Measurements from ENCODE around the gene KASH5.
A peak's percentile ranks its signal among the peaks of the same experiment; 100 is the strongest.
"Not testable (repeated sequence)": the region's sequence is repeated elsewhere in the genome, so short reads cannot be mapped to it uniquely, and the experiment has no call there.

KASH5 gene

GRCh38 chr19:49436381-49437017, 48.5 kb downstream of the KASH5 start:
- no peak for DNase-seq (ENCODE audit: low spot score)

DNA sequence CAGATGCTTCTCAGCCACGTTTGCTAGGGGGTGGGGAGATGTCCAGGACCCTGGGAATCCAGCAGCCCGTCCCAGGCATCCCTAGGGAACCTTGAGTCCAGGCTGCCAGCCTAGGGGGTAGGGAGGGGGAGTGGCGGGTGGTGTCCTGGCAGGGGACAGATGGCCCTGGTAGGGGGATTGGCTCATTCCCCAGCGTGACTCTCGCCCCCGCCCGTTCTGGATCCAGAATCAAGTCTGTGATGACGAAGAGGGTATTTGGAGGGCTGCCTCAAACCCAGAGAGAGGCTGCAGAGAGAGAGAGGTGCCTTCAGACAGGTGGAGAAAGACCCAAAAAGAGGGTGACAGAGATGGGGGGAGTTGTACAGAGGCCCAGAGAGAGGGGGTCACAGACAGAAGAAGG, 49.2 kb downstream of the KASH5 start:
- no peak for DNase-seq (ENCODE audit: low spot score)

- no peak for DNase-seq (ENCODE audit: low spot score)
These were observed 50.2 kb downstream of the KASH5 start for GRCh38 chr19:49438261-49438660.

GRCh38 chr19:49439836-49440235, 51.8 kb downstream of the KASH5 start:
- no peak for DNase-seq (ENCODE audit: low spot score)

- no peak for DNase-seq (ENCODE audit: low spot score)
These were observed 52.6 kb downstream of the KASH5 start for GRCh38 chr19:49440439-49441209.

GRCh38 chr19:49441210-49441959, 53.3 kb downstream of the KASH5 start, which contains the start of gene SLC17A7:
SLC17A7 (minus strand) TSS chr19:49441527; CDS start chr19:49441379, 148 bp downstream.
- no peak for DNase-seq (ENCODE audit: low spot score)

DNA sequence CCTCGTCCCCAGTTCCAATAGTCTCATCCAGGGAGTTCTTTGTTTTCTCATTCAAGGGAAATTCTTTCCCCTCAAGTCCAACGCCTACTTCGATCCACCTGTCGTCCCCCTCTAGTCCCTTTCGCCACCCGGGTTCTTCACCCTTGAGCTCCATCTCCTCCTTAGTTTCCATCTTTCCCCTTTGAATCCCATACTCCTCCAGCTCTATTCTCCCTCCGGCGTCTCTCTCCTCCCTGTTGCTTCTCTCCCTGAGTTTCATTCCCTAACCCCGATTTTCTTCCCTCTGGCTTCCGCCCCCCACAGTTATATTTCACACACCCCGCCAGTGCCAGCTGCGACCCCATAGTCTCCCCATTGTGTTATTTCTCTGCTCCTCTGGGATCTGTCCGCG, 53.9 kb downstream of the KASH5 start:
- no peak for DNase-seq (ENCODE audit: low spot score)

- DNase-seq (ENCODE audit: low spot score), result no peak
These were observed 54.3 kb downstream of the KASH5 start for GRCh38 chr19:49442354-49442753.

GRCh38 chr19:49442771-49443365, 54.8 kb downstream of the KASH5 start:
- no peak for DNase-seq (ENCODE audit: low spot score)

GRCh38 chr19:49443366-49444099, 55.5 kb downstream of the KASH5 start:
- peak; percentile 94 for DNase-seq (ENCODE audit: low spot score)

- DNase-seq (ENCODE audit: low spot score), result not testable (repeated sequence)
These were observed 56.2 kb downstream of the KASH5 start for GRCh38 chr19:49444100-49444700.

GRCh38 chr19:49445997-49446396, 57.9 kb downstream of the KASH5 start:
- DNase-seq (ENCODE audit: low spot score), result no peak

GRCh38 chr19:49447485-49448431, 59.7 kb downstream of the KASH5 start:
- no peak for DNase-seq (ENCODE audit: low spot score)

DNA sequence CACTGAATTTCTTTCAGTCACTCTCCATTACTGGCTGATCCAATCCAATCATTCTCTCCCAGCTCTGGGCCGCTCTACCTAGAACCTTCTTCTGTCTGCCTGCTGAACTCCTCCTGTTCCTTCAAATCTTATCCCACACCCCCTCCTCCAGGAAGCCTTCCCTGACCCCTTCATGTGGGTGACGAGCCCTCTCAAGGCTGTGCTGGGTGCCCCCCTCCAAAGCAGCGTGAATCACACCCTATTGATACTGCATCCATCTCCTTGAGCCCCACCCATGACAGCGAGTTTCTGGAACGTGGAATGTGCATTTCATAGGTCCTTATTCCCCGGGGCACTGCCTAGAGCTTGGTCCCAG, 60.4 kb downstream of the KASH5 start:
- no peak for DNase-seq (ENCODE audit: low spot score)

- no peak for DNase-seq (ENCODE audit: low spot score)
These were observed 62.4 kb downstream of the KASH5 start for GRCh38 chr19:49450405-49450804.

DNA sequence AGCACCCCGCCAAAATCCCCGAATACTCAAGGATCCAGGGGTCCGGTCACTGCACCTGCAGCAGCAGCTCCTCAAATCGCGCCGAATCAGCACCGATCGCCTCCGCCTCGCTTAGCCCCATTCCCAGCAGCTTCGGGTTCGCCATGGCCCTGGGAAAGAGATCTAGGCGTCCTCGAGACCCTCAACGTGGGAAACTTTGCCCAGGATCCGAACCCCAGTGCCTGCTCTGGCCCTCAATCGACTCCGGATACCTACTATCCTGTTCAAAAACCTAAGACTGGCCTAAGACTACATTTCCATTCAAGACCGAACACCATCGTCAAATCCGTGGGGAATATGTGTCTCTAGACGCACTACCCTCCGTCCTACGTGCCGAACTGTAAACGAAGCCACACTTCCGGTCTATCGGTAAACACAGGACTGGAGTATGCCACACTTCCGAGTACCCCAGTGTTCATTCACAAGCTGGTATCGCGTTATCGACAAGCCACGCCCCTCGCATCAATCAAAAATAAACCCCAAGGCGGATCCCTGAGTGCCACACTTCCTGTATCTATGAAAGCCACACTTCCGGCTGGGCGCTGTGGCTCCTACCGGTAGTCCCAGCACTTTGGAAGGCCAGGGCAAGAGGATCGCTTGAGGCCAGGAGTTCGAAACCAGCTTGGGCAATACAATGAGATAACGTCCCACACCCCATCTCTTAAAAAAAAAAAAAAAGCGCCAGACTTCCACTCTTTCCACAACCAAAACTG, 63.6 kb downstream of the KASH5 start, which contains the start of gene PIH1D1:
PIH1D1 (minus strand) TSS at position 385 of the 752 bp plus-strand sequence; CDS start at position 145, 240 bp downstream.
- DNase-seq (ENCODE audit: low spot score), result peak; percentile 99

DNA sequence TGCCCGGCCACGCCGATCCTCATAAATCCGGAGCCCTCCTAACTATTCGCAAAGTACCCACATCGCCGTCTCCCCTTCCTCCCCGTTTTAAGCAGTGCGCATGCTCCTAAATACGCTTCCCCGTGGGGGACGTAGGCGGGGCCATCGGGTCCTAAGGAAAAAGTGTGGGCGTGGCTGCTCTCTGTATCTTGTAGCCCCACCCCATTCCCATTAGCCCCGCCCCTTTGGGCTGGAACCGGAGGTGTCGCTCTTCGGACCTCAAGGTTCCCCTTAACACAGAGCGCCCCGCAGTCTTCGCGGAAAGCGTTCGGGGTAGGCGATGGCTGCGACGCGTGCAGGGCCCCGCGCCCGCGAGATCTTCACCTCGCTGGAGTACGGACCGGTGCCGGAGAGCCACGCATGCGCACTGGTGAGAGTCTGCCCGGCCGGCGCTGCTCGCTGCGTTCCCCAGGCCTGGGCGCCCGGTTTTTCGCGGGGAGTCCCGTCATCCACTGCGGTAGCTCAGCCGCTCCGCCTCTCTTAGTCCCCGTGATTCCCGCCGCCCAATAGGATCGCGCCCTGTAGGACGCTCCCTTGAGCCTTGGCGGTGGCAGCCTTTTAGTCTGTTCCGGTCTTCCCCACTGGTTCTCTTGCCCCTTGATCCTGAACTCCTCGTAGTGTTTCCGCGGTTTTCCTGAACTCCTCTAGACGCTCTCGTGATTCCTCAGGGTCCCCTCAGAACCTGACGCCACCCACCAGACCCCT, 65.1 kb downstream of the KASH5 start, which contains the start of gene ALDH16A1:
ALDH16A1 (plus strand) TSS at position 213 of the 744 bp plus-strand sequence; CDS start at position 320, 107 bp downstream.
- DNase-seq (ENCODE audit: low spot score), result peak; percentile 98

- no peak for DNase-seq (ENCODE audit: low spot score)
These were observed 65.8 kb downstream of the KASH5 start for GRCh38 chr19:49453757-49454240.

Measured in globus pallidus (tissue), 1 donor.